Duodenal mucosa (tissue), 2 donors: Measurements from ENCODE around the gene PPP1R7.

Experiments
- H3K27ac ChIP-seq: one replicate; pipeline ENCODE4 v1.7.0; 2013; ENCODE audit warnings: low read depth, low read length
- H3K27me3 ChIP-seq, 2 donors: one replicate each; pipeline ENCODE4 v1.7.0; 2013; ENCODE audit warnings: low read length in 2 of 2, control low read depth in 1 of 2; ENCODE audit not compliant: insufficient read depth in 2 of 2, control insufficient read depth in 1 of 2
- H3K36me3 ChIP-seq, 2 donors: one replicate each; pipeline ENCODE4 v1.7.0; 2013; ENCODE audit warnings: low read length in 2 of 2, control low read depth in 1 of 2; ENCODE audit not compliant: insufficient read depth in 2 of 2, control insufficient read depth in 1 of 2
- H3K4me1 ChIP-seq, 2 donors: one replicate each; pipeline ENCODE4 v1.7.0; 2013; ENCODE audit warnings: low read length in 2 of 2, control low read depth in 1 of 2; ENCODE audit not compliant: insufficient read depth in 2 of 2, control insufficient read depth in 1 of 2
- H3K4me3 ChIP-seq, 2 donors: one replicate each; pipeline ENCODE4 v1.7.0; 2013; ENCODE audit warnings: low read length in 2 of 2, low read depth in 1 of 2
- H3K9ac ChIP-seq, 2 donors: one replicate each; pipeline ENCODE4 v1.7.0; 2013; ENCODE audit warnings: low read length in 2 of 2, low read depth in 1 of 2
- H3K9me3 ChIP-seq, 2 donors: one replicate each; pipeline ENCODE4 v1.7.0; 2013; ENCODE audit warnings: low read length in 2 of 2, control low read depth in 1 of 2; ENCODE audit not compliant: control insufficient read depth in 1 of 2

PPP1R7 gene

DNA sequence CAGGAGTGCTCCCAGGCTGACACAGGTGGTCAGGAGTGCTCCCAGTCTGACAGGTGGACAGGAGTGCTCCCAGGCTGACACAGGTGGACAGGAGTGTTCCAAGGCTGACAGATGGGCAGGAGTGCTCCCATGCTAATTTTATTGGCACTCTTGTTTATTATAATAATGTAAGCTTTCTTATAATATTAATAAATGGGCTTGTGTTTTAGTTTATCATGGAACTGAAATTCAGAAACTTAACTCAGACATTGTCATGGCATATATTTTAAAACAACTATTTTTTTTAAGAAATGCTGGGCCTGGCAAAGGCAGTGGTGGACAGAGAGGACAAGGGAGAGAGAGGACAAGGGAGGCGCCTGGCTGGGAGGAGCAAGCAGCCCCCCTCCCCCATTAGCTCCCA lies 56.9 kb downstream of the PPP1R7 start:
- Histone ChIP-seq H3K4me1 (peaks cover 6 to 11% of the 10 kb centered on the region in 2 donors), H3K9ac (no peak overlapping the region), H3K27ac (no peak overlapping the region), H3K36me3 (no peaks in the 10 kb centered on the region), H3K27me3 (no peaks in the 10 kb centered on the region), H3K4me3 (no peak overlapping the region), H3K9me3 (no peaks in the 10 kb centered on the region)

DNA sequence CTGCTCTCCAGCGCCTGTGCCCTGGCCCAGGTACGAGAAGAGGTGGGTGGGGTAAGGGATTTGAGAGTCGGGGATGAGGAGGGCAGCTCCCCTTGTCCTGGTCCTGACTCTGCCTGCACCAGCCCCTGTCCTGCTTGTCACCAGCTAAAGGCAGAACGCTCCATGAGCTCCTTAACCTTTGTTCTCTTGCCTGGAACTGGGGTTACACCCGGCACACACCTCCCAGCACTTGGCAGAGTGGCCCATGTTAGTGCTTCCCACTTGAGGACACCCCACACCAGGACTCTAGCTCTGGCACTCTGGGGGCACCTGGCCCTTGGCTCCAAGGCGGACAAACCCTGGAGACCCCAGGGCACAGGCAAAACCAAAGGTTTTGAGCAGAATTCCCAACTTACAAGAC lies 57.4 kb downstream of the PPP1R7 start:
- peaks cover 6 to 11% of the 10 kb centered on the region in 2 donors for H3K4me1 ChIP-seq
- no peaks in the 10 kb centered on the region for H3K36me3 ChIP-seq

DNA sequence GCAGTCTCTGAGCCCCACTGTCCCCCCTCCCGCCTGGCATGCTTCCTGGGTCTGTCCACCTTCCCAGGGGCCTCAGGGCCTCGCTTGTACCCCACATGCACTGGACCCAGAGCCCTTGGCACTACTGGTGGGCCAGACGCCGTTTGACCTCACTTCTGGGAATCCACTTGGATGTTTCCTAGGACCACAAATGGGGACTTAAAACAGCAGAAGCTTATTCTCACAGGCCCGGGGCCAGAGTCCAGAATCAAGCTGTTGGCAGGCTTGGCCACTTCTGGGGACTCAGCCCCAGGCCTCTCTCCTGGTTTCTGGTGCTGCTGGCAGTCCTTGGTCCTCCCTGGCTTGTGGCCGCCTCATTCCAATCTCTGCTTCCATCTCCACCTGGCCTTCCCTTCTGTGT lies 57.8 kb downstream of the PPP1R7 start:
- Histone ChIP-seq H3K4me3 (no peak overlapping the region), H3K9me3 (no peaks in the 10 kb centered on the region), H3K4me1 (peaks cover 6 to 11% of the 10 kb centered on the region in 2 donors), H3K27ac (no peak overlapping the region), H3K9ac (no peak overlapping the region), H3K36me3 (no peaks in the 10 kb centered on the region), H3K27me3 (no peaks in the 10 kb centered on the region)

More for the DNA sequence above, 57.4 kb downstream of the PPP1R7 start:
- Histone ChIP-seq H3K27ac (no peak overlapping the region), H3K27me3 (no peaks in the 10 kb centered on the region), H3K9me3 (no peaks in the 10 kb centered on the region), H3K4me3 (no peak overlapping the region), H3K9ac (no peak overlapping the region)

DNA sequence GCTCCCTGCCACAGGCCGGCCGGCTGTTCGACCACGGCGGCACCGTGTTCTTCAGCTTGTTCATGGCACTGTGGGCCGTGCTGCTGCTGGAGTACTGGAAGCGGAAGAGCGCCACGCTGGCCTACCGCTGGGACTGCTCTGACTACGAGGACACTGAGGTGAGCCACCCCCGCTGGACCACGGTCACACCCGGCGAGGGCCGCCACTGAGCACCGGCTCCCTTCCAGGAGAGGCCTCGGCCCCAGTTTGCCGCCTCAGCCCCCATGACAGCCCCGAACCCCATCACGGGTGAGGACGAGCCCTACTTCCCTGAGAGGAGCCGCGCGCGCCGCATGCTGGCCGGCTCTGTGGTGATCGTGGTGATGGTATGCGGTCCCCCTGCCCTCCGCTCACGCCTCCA lies 59.0 kb downstream of the PPP1R7 start:
- Histone ChIP-seq H3K9me3 (no peaks in the 10 kb centered on the region), H3K27me3 (no peaks in the 10 kb centered on the region), H3K4me1 (peaks cover 6 to 11% of the 10 kb centered on the region in 2 donors), H3K27ac (no peak overlapping the region), H3K9ac (no peak overlapping the region), H3K4me3 (no peak overlapping the region), H3K36me3 (no peaks in the 10 kb centered on the region)

DNA sequence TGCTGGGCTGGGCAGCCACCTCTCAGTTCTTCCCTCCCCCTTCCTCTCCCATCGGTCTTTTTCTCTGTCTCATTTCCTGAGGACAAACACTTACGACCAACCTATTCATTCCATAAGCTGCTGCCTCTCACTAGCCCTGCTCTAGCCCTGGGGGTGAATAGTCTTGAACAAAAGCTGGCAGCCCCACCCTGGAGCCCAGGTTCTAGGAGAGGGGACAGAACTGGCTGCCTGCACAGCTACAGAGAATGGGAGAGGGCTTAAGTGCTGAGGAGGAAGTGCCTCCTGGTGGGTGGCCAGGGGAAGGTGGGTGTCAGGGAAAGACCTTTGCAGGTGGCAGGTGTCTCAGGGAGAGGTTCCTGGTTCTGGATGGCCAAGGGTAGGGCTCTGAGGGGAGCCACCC lies 61.0 kb downstream of the PPP1R7 start:
- Histone ChIP-seq H3K27me3 (no peaks in the 10 kb centered on the region), H3K27ac (no peak overlapping the region), H3K9me3 (no peaks in the 10 kb centered on the region), H3K4me3 (no peak overlapping the region), H3K36me3 (no peaks in the 10 kb centered on the region), H3K4me1 (peaks cover 6 to 11% of the 10 kb centered on the region in 2 donors), H3K9ac (no peak overlapping the region)

DNA sequence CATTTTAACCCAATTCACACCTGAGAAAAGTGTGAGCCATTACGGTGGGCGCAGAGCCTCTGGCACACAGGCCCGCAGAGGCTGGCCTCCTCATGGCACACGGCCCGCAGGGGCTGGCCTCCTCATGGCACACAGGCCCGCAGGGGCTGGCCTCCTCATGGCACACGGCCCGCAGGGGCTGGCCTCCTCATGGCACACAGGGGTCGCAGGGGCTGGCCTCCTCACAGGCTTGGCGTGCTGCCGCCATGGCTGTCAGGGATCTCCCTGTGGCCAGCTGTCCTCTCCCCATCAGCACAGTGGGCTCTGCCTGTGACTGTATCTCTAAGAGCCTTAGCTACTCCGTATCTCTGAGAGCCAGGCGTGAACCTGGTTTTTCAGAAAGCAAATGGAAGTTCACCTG lies 62.8 kb downstream of the PPP1R7 start:
- Histone ChIP-seq H3K4me3 (no peak overlapping the region), H3K9me3 (no peaks in the 10 kb centered on the region), H3K36me3 (no peaks in the 10 kb centered on the region), H3K27me3 (no peaks in the 10 kb centered on the region), H3K27ac (no peak overlapping the region), H3K9ac (no peak overlapping the region), H3K4me1 (peaks cover 0 to 2% of the 10 kb centered on the region in 2 donors)

DNA sequence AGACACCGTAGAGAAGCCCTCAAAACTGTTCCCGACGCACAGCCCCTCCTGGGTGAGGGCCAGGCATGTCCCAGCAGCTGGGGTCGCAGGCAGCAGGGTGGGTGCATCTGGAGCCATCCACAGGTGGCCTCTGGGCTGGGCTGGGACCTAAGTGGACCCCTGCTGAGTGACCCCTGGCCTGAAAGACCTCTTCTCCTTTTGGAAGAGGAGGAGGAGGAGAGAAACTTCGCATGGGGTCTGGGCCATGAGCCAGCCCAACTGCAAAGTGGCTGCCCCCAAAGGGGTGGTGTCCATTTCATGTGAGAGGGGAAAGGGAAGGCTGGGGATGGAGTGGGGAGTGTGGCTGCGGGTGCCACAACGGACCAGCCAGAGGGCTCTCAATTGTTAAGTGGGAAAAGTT lies 63.3 kb downstream of the PPP1R7 start:
- Histone ChIP-seq H3K9ac (no peak overlapping the region), H3K9me3 (no peaks in the 10 kb centered on the region), H3K36me3 (no peaks in the 10 kb centered on the region), H3K4me1 (peaks cover 0 to 1% of the 10 kb centered on the region in 2 donors), H3K27me3 (no peaks in the 10 kb centered on the region), H3K4me3 (no peak overlapping the region), H3K27ac (no peak overlapping the region)

DNA sequence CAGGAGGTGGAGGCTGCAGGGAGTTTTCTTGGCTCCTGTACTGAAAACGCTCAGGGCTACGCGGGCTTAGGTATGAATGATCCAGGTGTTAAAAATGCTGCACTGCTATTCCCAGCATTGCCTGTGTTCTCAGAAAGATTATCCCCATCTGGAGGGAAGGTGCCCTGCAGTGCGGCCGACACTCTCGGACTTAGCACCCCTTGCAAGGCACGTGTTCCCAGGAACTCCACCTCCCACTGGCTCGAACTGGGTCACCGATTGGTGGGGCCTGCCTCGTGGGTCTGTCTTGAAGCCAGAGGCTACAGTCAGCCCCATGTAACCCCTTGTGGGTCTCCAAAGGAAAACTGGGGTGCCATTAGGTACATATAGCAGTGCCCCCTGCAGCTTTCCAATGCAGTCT lies 63.9 kb downstream of the PPP1R7 start:
- H3K27me3 ChIP-seq: no peaks in the 10 kb centered on the region
- H3K36me3 ChIP-seq: no peaks in the 10 kb centered on the region
- H3K4me3 ChIP-seq: no peak overlapping the region
- H3K9ac ChIP-seq: no peak overlapping the region
- no peaks in the 10 kb centered on the region for H3K9me3 ChIP-seq
- no peak overlapping the region for H3K27ac ChIP-seq
- peaks cover 4 to 7% of the 10 kb centered on the region in 2 donors for H3K4me1 ChIP-seq

DNA sequence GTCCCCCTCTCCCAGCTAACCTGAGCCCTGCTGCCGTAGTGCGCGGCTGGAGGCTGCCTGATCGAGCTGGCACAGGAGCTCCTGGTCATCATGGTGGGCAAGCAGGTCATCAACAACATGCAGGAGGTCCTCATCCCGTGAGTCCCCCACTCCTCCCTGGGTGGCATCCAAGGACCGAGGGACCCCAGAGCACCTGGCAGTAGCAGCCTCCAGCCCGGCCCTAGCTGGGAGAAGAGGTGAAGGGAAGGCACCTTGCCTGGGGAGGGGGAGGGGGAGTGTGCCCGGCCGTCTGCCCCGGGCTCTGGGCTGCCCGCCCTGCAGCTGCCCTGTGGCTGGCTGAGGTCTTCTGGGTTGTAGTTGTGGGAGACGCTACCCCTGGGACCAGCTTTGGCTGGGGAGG lies 64.5 kb downstream of the PPP1R7 start:
- Histone ChIP-seq H3K4me1 (peaks cover 4 to 7% of the 10 kb centered on the region in 2 donors), H3K9me3 (no peaks in the 10 kb centered on the region), H3K36me3 (no peaks in the 10 kb centered on the region), H3K27me3 (no peaks in the 10 kb centered on the region), H3K27ac (no peak overlapping the region), H3K4me3 (no peak overlapping the region), H3K9ac (no peak overlapping the region)

DNA sequence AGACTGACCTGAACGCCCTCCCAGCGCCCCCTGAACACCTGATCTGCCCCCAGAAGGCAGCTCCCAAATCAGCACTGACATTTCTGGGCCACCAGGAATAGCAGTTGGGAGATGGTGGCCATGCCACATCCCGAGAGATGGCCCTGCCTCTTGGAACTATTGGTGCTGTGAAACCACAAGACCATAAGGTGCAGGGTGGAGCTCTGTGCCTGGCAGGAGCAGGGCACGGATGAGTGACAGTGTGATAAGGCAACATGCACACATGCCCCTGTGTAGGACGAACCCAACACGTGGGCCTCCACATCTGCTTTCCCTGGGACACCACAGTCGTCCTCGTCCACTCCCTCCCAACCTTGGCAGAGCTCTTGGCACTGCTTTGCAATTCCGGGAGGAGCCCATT lies 65.2 kb downstream of the PPP1R7 start:
- Histone ChIP-seq H3K9ac (no peak overlapping the region), H3K9me3 (no peaks in the 10 kb centered on the region), H3K4me3 (no peak overlapping the region), H3K4me1 (peaks cover 4 to 7% of the 10 kb centered on the region in 2 donors), H3K27me3 (no peaks in the 10 kb centered on the region), H3K27ac (no peak overlapping the region), H3K36me3 (no peaks in the 10 kb centered on the region)

DNA sequence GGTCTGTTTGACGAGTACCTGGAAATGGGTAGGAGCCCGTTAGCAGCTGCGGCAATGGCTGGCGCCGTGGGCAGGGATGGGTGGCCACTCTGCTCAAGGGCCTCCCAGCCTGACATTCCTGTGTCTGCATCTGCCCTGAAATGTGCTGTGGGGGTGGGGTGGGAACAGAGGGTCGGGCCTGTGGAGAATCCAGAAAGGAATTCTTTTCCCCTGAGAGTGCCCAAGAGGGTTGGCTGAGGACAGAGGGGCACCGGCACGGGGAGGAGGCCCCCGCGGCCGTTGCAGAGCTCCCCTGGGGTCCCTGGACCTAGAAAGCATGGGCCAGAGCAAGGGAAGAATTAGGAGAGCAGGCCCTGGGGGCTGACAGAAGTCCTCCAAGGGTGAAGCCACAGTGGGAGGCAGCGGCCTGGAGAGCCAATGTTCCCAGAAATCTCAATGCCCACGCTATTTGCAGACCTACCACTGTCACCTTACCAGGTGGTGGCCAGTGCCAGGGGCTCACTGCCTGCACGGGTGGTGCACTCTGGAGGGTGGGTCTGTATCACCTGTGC lies 66.0 kb downstream of the PPP1R7 start:
- Histone ChIP-seq H3K27me3 (no peaks in the 10 kb centered on the region), H3K4me3 (no peak overlapping the region), H3K9ac (no peak overlapping the region), H3K9me3 (no peaks in the 10 kb centered on the region), H3K27ac (no peak overlapping the region), H3K4me1 (peaks cover 4 to 7% of the 10 kb centered on the region in 2 donors), H3K36me3 (no peaks in the 10 kb centered on the region)
